ENCODE results near the gene NLGN1.

NLGN1 gene

GRCh38 chr3:173826901-173827609, 429.5 kb downstream of the NLGN1 start:
- DNase-seq (ENCODE audit: low read depth): peak; percentile 14
- TF ChIP-seq CTCF (IDR thresholded peaks at IDR 0.05; ENCODE audit: low read length, missing control alignments): no peak

GRCh38 chr3:173838644-173839043, 441.1 kb downstream of the NLGN1 start:
- TF ChIP-seq CTCF (IDR thresholded peaks at IDR 0.05; ENCODE audit: low read length, missing control alignments): no peak
- H3K4me3 ChIP-seq (replicated peaks; ENCODE audit: low read depth, low read length): no peak overlapping the region
- no peak for DNase-seq (ENCODE audit: low read depth)

More at GRCh38 chr3:173826901-173827609, 429.5 kb downstream of the NLGN1 start:
- H3K4me3 ChIP-seq (replicated peaks; ENCODE audit: low read depth, low read length): no peak overlapping the region

- no peak for TF ChIP-seq CTCF (IDR thresholded peaks at IDR 0.05; ENCODE audit: low read length, missing control alignments)
- no peak overlapping the region for H3K4me3 ChIP-seq (replicated peaks; ENCODE audit: low read depth, low read length)
- no peak for DNase-seq (ENCODE audit: low read depth)
These were observed 442.3 kb downstream of the NLGN1 start for GRCh38 chr3:173839859-173840258.

- no peak overlapping the region for H3K4me3 ChIP-seq (replicated peaks; ENCODE audit: low read depth, low read length)
- TF ChIP-seq CTCF (IDR thresholded peaks at IDR 0.05; ENCODE audit: low read length, missing control alignments): no peak
- DNase-seq (ENCODE audit: low read depth): no peak
These were observed 443.8 kb downstream of the NLGN1 start for GRCh38 chr3:173841334-173841733.

- DNase-seq (ENCODE audit: low read depth): no peak
- no peak for TF ChIP-seq CTCF (IDR thresholded peaks at IDR 0.05; ENCODE audit: low read length, missing control alignments)
- H3K4me3 ChIP-seq (replicated peaks; ENCODE audit: low read depth, low read length): no peak overlapping the region
These were observed 445.5 kb downstream of the NLGN1 start for GRCh38 chr3:173843060-173843459.

GRCh38 chr3:173846584-173846983, 449.0 kb downstream of the NLGN1 start:
- no peak for DNase-seq (ENCODE audit: low read depth)
- no peak for TF ChIP-seq CTCF (IDR thresholded peaks at IDR 0.05; ENCODE audit: low read length, missing control alignments)
- no peak overlapping the region for H3K4me3 ChIP-seq (replicated peaks; ENCODE audit: low read depth, low read length)

- no peak for DNase-seq (ENCODE audit: low read depth)
- no peak for TF ChIP-seq CTCF (IDR thresholded peaks at IDR 0.05; ENCODE audit: low read length, missing control alignments)
- H3K4me3 ChIP-seq (replicated peaks; ENCODE audit: low read depth, low read length): no peak overlapping the region
These were observed 451.9 kb downstream of the NLGN1 start for GRCh38 chr3:173849489-173849888.

All from fibroblast of pulmonary artery (primary cell).